Measurements from ENCODE around the gene PPP1R7.

Gene PPP1R7

GRCh38 chr2:241129086-241129871, 21.0 kb upstream of the PPP1R7 start:
- no peak for DNase-seq
- TF ChIP-seq POLR2A (IDR thresholded peaks at IDR 0.05; ENCODE audit: low read length) (no peak), GATA1 (IDR thresholded peaks at IDR 0.05; ENCODE audit: low read depth, low read length) (no peak)

- no peak for TF ChIP-seq GATA1 (IDR thresholded peaks at IDR 0.05; ENCODE audit: low read depth, low read length)
- no peak for TF ChIP-seq POLR2A (IDR thresholded peaks at IDR 0.05; ENCODE audit: low read length)
- DNase-seq = no peak
Observed at GRCh38 chr2:241130316-241130715, 20.0 kb upstream of the PPP1R7 start.

- TF ChIP-seq GATA1 (IDR thresholded peaks at IDR 0.05; ENCODE audit: low read depth, low read length) = no peak
- TF ChIP-seq POLR2A (IDR thresholded peaks at IDR 0.05; ENCODE audit: low read length) = no peak
- DNase-seq = no peak
Observed at GRCh38 chr2:241131531-241131930, 18.7 kb upstream of the PPP1R7 start.

GRCh38 chr2:241132538-241133435, 17.5 kb upstream of the PPP1R7 start:
- peak; percentile 25 to 74 for DNase-seq

GRCh38 chr2:241133436-241133820, 16.8 kb upstream of the PPP1R7 start:
- no peak for TF ChIP-seq POLR2A (IDR thresholded peaks at IDR 0.05; ENCODE audit: low read length)
- TF ChIP-seq GATA1 (IDR thresholded peaks at IDR 0.05; ENCODE audit: low read depth, low read length) = no peak
- no peak for DNase-seq

More at GRCh38 chr2:241132538-241133435, 17.5 kb upstream of the PPP1R7 start:
- TF ChIP-seq GATA1 (IDR thresholded peaks at IDR 0.05; ENCODE audit: low read depth, low read length) (no peak), POLR2A (IDR thresholded peaks at IDR 0.05; ENCODE audit: low read length) (no peak)

- DNase-seq = no peak
- TF ChIP-seq POLR2A (IDR thresholded peaks at IDR 0.05; ENCODE audit: low read length) (no peak), GATA1 (IDR thresholded peaks at IDR 0.05; ENCODE audit: low read depth, low read length) (no peak)
Observed at GRCh38 chr2:241134711-241135110, 15.6 kb upstream of the PPP1R7 start.

GRCh38 chr2:241135737-241136136, 14.5 kb upstream of the PPP1R7 start:
- TF ChIP-seq POLR2A (IDR thresholded peaks at IDR 0.05; ENCODE audit: low read length) = no peak
- no peak for TF ChIP-seq GATA1 (IDR thresholded peaks at IDR 0.05; ENCODE audit: low read depth, low read length)
- no peak for DNase-seq

- no peak for DNase-seq
- TF ChIP-seq POLR2A (IDR thresholded peaks at IDR 0.05; ENCODE audit: low read length) (no peak), GATA1 (IDR thresholded peaks at IDR 0.05; ENCODE audit: low read depth, low read length) (no peak)
Observed at GRCh38 chr2:241136191-241136590, 14.1 kb upstream of the PPP1R7 start.

GRCh38 chr2:241136661-241137260, 13.5 kb upstream of the PPP1R7 start:
- no peak for DNase-seq
- no peak for TF ChIP-seq GATA1 (IDR thresholded peaks at IDR 0.05; ENCODE audit: low read depth, low read length)
- TF ChIP-seq POLR2A (IDR thresholded peaks at IDR 0.05; ENCODE audit: low read length) = no peak

GRCh38 chr2:241137276-241138190, 12.7 kb upstream of the PPP1R7 start:
- TF ChIP-seq POLR2A (IDR thresholded peaks at IDR 0.05; ENCODE audit: low read length) = no peak
- TF ChIP-seq GATA1 (IDR thresholded peaks at IDR 0.05; ENCODE audit: low read depth, low read length) = no peak

GRCh38 chr2:241138471-241138870, 11.8 kb upstream of the PPP1R7 start:
- DNase-seq = no peak
- TF ChIP-seq POLR2A (IDR thresholded peaks at IDR 0.05; ENCODE audit: low read length) (no peak), GATA1 (IDR thresholded peaks at IDR 0.05; ENCODE audit: low read depth, low read length) (no peak)

More at GRCh38 chr2:241137276-241138190, 12.7 kb upstream of the PPP1R7 start:
- DNase-seq = no peak

- TF ChIP-seq POLR2A (IDR thresholded peaks at IDR 0.05; ENCODE audit: low read length) = no peak
- no peak for TF ChIP-seq GATA1 (IDR thresholded peaks at IDR 0.05; ENCODE audit: low read depth, low read length)
- DNase-seq = no peak
Observed at GRCh38 chr2:241139531-241140444, 10.5 kb upstream of the PPP1R7 start.

Measured in erythroblast (primary cell).